Measurements from ENCODE around the gene DLGAP3.

DLGAP3 gene

GRCh38 chr1:34928066-34928696 is 1.3 kb downstream of the DLGAP3 start:
- DNase-seq, result no peak

DNA sequence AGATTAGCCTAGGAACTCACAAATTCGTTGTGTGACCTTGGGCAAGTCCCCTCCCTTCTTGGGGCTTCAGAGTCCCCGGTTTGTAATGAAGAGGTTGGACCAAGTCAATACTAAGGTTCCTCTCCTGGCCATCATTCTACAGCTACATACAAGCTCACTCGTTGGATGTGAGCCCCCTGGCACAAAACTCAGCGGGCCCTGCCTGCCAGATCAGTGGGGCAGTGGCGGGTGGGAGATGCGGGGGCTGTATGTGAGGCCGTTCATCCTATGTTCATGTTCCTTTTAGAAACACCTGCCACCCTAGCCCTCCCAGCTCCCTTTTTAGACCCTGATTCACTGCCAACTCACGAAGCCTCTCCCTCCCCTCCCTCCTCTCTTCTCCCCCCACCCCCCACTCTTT is 2.1 kb downstream of the DLGAP3 start:
- no peak for DNase-seq

- DNase-seq, result no peak
Measured at GRCh38 chr1:34926894-34927293, 2.6 kb downstream of the DLGAP3 start.

GRCh38 chr1:34926156-34926555 is 3.3 kb downstream of the DLGAP3 start:
- no peak for DNase-seq

GRCh38 chr1:34925730-34926129 is 3.7 kb downstream of the DLGAP3 start:
- no peak for DNase-seq

DNA sequence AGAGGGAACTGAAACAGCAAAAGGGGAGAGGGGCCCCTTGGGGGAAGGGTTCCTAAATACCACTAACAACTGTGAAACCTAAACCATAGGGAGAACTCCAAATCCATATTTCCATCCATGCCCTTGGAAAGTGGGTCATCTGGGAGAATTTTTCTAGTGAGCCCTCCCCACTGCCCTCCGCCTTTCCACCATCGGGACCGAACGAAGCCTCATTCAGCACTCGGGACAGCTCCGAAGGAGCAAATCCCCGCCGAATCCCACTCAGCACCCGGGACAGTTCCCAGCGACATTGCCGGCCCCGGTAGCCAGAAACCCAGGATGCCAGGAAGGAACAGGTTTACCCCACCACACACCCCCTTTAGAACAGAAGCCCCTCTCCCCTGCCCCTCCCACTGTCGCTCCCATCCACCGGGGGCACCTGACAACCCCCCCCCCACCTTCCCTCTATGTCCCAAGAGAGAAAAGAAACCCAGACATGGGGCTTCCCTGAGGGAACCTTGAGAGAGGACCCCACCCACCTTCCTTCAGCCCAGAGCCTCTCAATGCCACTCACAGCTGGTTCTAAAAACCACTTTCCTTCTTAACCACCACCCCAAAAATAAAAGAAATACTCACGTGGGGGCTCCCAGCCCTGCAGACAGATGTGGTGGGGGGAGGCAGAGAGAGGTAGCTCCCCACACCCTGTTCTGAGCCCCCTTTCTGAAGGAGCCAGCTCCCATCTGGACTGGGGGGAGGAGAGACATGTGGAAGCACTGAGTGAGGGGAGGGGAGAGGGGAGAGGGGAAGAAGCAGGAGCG is 4.5 kb downstream of the DLGAP3 start:
- DNase-seq, result no peak

- DNase-seq, result no peak
Measured at GRCh38 chr1:34923490-34923889, 6.0 kb downstream of the DLGAP3 start.

DNA sequence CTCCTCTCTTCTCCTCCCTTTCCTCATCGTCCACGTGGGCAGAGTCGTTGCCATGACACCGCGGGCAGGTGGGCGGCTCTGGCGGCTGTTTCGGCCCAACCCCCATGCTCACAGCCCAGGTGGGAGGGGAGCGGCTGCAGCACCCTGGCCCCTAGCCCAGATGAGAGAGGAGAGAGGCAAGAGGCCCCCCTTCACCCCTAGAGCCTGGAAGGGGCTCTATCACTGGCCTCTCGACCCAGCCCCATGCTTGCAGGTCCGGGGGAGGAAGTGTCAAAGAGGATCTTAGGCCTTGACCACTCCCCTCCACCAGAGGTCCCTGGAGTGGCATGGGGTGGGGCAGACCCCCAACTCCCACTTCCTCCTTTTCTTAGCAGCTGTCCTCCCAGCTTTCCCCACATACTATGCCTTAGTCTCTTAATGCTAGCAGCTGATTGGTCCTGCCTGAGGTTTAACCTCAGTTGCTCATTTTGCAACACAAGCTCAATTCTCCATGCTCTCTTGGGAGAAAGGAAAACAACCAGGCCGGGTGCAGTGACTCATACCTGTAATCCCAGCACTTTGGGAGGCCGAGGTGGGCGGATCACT is 10.4 kb downstream of the DLGAP3 start:
- no peak for DNase-seq

DNA sequence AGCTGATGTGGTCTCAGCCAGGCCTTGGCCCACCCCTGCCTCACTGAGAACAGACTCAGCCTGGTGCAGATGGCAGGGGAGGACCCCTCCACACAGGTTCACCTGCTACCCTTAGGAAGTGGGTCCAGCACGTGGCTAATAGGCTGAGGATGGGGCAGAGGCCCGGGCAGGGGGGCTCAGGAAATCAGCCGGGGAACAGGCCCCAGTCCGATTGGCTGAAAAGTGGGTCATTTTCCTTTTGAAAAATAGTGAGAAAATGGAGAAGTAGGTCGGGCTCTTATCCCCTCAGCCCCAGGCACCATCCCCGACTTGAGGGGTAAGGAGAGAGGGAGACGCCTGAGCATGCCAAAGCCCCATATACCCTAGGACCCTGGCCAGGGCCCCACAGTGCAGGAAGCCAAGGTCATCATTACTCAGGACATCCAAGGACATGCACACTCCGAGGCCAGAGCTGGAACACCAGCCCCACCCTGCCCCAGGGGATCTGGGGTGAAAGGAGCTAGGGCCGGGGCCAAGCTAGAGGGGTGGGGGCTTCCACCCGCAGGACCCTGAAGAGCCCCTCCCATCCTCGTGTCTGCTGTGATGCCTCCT is 11.0 kb downstream of the DLGAP3 start:
- no peak for DNase-seq

- DNase-seq, result no peak
Measured at GRCh38 chr1:34917017-34917416, 12.4 kb downstream of the DLGAP3 start.

GRCh38 chr1:34916104-34916503 is 13.3 kb downstream of the DLGAP3 start:
- no peak for DNase-seq

DNA sequence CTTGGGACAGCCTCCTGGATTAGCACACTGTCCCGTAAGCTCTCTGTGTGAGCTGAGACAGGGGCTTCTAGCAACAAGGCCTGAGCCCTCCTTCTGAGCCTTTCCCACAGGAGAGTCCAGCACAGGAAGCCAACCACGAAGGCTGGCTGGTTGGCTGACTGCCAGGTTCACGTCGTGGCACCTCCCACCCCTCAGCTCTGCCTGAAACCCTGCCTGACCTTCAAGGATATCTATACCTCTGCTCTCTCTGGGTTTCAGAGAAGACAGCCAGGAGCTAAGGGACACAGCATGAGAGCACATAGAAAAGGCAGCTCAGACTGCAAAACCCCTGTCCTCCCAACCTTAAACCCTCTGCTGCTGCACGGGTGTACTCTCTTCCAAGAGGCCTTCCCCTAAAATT is 13.9 kb downstream of the DLGAP3 start:
- no peak for DNase-seq

- DNase-seq, result no peak
Measured at GRCh38 chr1:34914958-34915357, 14.5 kb downstream of the DLGAP3 start.

GRCh38 chr1:34911465-34911864 is 18.0 kb downstream of the DLGAP3 start:
- no peak for DNase-seq

DNA sequence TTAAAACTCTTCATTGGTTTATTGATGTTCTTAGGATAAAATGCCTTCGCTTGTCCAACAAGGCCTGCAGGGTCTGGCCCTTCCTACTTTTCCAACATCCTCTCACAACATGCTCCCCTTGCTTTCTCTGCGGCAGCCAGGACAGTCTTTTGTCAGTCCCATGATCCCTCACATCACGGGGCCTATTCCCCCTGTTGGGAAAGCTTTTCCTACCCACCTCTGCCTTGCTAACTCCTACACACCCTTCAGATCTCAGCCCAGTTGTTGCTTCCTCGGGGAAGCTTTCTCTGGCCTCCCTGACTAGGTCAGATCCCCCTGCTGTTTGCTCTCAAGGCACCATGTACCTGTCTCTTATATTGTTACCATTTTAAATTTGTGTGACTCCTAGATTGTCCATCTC is 19.0 kb downstream of the DLGAP3 start:
- no peak for DNase-seq

- no peak for DNase-seq
Measured at GRCh38 chr1:34908369-34908768, 21.1 kb downstream of the DLGAP3 start.

DNA sequence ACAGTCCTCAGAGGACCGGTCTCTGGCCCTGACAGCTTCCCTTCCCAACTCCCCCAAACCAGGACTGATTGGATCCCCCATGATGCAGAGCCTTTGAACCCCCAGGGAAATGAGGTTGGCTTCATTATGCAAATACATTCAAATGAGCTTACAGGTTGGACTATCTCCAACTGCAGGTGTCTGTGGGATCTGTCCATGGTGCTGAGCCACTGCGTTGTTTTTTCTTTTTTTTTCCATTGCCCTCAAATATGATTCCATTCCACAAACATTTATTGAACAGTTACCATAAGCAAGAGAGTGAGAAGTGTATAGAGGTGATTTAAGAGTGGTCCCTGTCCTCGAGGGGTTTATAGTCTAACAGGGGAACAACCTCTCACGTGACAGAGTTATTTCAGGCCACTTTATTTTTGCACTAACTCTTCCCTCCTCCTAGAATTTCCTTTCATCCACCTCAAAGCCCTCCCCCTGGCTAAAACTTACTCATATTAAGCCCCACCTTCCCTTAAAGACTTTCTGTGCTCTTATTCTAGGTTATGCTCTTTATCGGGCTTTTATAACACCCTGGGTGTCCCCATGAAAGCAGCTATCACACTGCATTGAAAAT is 21.9 kb downstream of the DLGAP3 start:
- DNase-seq, result no peak

GRCh38 chr1:34906756-34907155 is 22.7 kb downstream of the DLGAP3 start:
- no peak for DNase-seq

- no peak for DNase-seq
Measured at GRCh38 chr1:34906222-34906621, 23.2 kb downstream of the DLGAP3 start.

DNA sequence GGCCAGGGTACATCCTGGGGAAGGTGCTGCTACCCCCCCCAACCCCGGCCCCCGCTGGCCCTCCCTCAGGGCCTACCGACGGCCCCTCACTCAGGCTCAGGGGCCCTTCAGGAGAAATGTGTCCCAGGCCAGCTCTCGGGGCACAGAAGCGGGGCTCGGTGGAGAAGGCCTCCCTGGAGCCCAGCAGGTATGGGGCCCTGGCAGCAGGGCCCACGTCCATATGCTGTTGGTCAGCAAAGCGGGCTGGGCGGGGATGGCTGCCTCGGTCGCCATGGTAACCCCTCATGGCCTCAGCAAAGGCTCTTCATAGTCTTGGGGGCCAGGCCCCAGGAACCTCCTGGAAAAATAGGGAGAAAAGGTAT is 24.4 kb downstream of the DLGAP3 start:
- no peak for DNase-seq

DNA sequence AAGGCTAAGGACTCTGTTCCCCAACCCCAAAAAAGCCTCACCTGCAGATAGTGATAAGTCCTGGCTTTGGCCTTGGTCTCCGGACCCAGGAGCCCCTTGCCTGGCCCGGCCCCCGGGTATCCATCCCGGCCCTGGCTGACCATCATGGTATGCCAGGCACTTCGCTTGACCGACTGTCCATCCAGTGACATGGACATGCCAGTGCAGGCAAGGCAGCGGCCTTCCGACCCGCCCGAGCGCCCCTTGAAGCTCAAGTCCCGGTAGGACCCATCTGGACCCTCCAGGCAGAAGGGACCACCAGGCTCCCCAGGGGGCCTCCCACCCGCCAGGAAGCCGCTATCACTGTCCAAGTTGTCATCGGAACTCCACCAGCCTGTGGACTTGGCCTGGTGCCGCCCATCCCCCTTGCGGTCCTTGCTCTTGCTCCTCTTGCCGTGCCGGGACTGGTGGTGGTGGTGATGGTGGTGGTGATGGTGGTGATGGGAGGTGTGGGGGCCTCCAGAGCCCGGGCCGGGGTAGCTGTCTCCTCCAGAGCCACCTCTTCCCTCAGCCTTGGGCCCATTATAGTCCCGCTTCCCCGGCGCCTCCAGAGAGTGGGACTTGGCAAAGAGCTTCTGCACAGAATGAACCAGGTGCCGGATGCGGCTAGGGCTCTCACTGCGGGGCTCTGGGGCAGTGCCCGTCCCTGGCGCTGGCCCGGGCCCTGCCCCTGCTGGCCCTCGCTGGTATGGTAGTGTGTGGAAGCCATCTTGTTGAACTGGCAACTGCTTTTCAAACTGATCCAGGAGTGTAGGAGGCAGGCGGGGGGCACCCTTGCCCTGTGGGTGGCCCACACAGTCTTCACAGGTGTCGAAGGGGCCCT is 25.0 kb downstream of the DLGAP3 start:
- DNase-seq, result no peak

DNA sequence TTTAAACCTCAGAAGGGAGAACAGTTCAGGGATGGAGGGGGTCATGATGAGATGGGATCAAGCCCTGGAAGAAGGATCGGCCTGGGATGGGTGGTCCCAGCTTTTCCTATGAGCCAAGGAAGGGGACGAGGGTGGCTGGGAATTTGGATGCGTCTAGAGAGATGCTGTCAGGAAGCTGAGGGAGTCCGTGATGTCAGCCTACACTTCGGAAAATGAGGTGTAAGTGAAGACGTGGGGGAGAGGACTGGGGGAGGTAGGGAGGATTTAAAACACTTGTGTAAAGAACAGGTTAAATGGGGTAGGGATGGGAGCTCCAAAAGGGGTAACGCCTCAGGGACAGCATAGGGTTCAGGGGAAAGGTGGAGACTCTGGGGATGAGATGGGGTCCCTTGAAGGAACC is 27.5 kb downstream of the DLGAP3 start:
- no peak for DNase-seq
